Right hindlimb (tissue), 1 donor: ENCODE results near the gene SVEP1.
"Not testable (repeated sequence)": the region's sequence is repeated elsewhere in the genome, so short reads cannot be mapped to it uniquely, and the experiment has no call there.

Experiments
- DNase-seq: peaks from one replicate; pipeline ENCODE4 v3.0.0-alpha.2; 2018

The SVEP1 gene

GRCh38 chr9:110575945-110576344, 3.6 kb downstream of the SVEP1 start:
- DNase-seq = no peak

- peak; percentile 78 for DNase-seq
Observed at GRCh38 chr9:110575169-110575568, 4.4 kb downstream of the SVEP1 start.

GRCh38 chr9:110573305-110573704, 6.2 kb downstream of the SVEP1 start:
- no peak for DNase-seq

GRCh38 chr9:110571801-110572483, 7.6 kb downstream of the SVEP1 start:
- DNase-seq = no peak

- no peak for DNase-seq
Observed at GRCh38 chr9:110566156-110566555, 13.4 kb downstream of the SVEP1 start.

- no peak for DNase-seq
Observed at GRCh38 chr9:110561826-110562225, 17.7 kb downstream of the SVEP1 start.

GRCh38 chr9:110559869-110560268, 19.7 kb downstream of the SVEP1 start:
- no peak for DNase-seq

- peak; percentile 35 for DNase-seq
Observed at GRCh38 chr9:110555551-110556331, 23.8 kb downstream of the SVEP1 start.

- DNase-seq = no peak
Observed at GRCh38 chr9:110546411-110546871, 33.1 kb downstream of the SVEP1 start.

- DNase-seq = no peak
Observed at GRCh38 chr9:110545705-110546104, 33.8 kb downstream of the SVEP1 start.

GRCh38 chr9:110543631-110544051, 35.9 kb downstream of the SVEP1 start:
- peak; percentile 56 for DNase-seq

- DNase-seq = no peak
Observed at GRCh38 chr9:110541950-110542349, 37.6 kb downstream of the SVEP1 start.

GRCh38 chr9:110538647-110539041, 40.9 kb downstream of the SVEP1 start:
- peak; percentile 38 for DNase-seq

- DNase-seq = no peak
Observed at GRCh38 chr9:110537841-110538646, 41.5 kb downstream of the SVEP1 start.

- DNase-seq = no peak
Observed at GRCh38 chr9:110536822-110537221, 42.7 kb downstream of the SVEP1 start.

GRCh38 chr9:110534162-110534561, 45.4 kb downstream of the SVEP1 start:
- DNase-seq = not testable (repeated sequence)

- no peak for DNase-seq
Observed at GRCh38 chr9:110532908-110533665, 46.5 kb downstream of the SVEP1 start.

- DNase-seq = no peak
Observed at GRCh38 chr9:110531776-110532175, 47.8 kb downstream of the SVEP1 start.

GRCh38 chr9:110531241-110531640, 48.3 kb downstream of the SVEP1 start:
- DNase-seq = not testable (repeated sequence)

GRCh38 chr9:110528645-110529044, 50.9 kb downstream of the SVEP1 start:
- DNase-seq = no peak

- no peak for DNase-seq
Observed at GRCh38 chr9:110526426-110526825, 53.1 kb downstream of the SVEP1 start.

GRCh38 chr9:110521206-110521605, 58.3 kb downstream of the SVEP1 start:
- DNase-seq = no peak
